Endothelial cell (in vitro differentiated cells): ENCODE results near the gene ATRNL1. TPM values are rescaled to one million over a fixed set of nuclear protein-coding genes. Genes with fewer than 3 reads are reported as not detected.
"Not testable (repeated sequence)": the region's sequence is repeated elsewhere in the genome, so short reads cannot be mapped to it uniquely, and the experiment has no call there.

Source experiments
- DNase-seq: peaks from one replicate; pipeline ENCODE4 v3.0.0; 2021; ENCODE audit warnings: low spot score
- H3K27ac Mint-ChIP-seq: one replicate; pipeline ENCODE4 v1.8.0; 2021; ENCODE audit warnings: mixed read lengths, inconsistent platforms; ENCODE audit not compliant: unreplicated experiment
- H3K27me3 Mint-ChIP-seq: one replicate; pipeline ENCODE4 v1.8.0; 2021; ENCODE audit warnings: mild to moderate bottlenecking, moderate library complexity, mixed read lengths, inconsistent platforms; ENCODE audit not compliant: unreplicated experiment
- H3K36me3 Mint-ChIP-seq: one replicate; pipeline ENCODE4 v1.8.0; 2021; ENCODE audit warnings: mild to moderate bottlenecking, low read depth, mixed read lengths, inconsistent platforms; ENCODE audit not compliant: unreplicated experiment
- H3K4me1 Mint-ChIP-seq: one replicate; pipeline ENCODE4 v1.8.0; 2021; ENCODE audit warnings: mild to moderate bottlenecking, mixed read lengths, inconsistent platforms; ENCODE audit not compliant: unreplicated experiment
- H3K4me3 Mint-ChIP-seq: one replicate; pipeline ENCODE4 v1.8.0; 2021; ENCODE audit warnings: mild to moderate bottlenecking, mixed read lengths, inconsistent platforms; ENCODE audit not compliant: unreplicated experiment
- H3K9me3 Mint-ChIP-seq: one replicate; pipeline ENCODE4 v1.8.0; 2021; ENCODE audit warnings: mixed read lengths, inconsistent platforms; ENCODE audit not compliant: unreplicated experiment
- CTCF ChIP-seq: fragments of 200-600 bp; sonication (generic); IDR thresholded peaks from one replicate; pipeline ENCODE4 v1.5.0; 2021; ENCODE audit warnings: antibody characterized with exemption; ENCODE audit not compliant: unreplicated experiment
- total RNA-seq: library from RNA; stranded (reverse); fragmentation: NEBNext Ultra II Directional; extraction: Animal tissue kit (Norgen Biotek cat#: 25700); gene quantifications from one replicate; pipeline ENCODE4 v1.2.1, GENCODE V29; 2021; ENCODE audit not compliant: unreplicated experiment

ATRNL1 gene
- total RNA-seq, 1 donor from 2014 or later: 32.5 TPM

GRCh38 chr10:115171392-115171960, 78.3 kb downstream of the ATRNL1 start:
- no peak overlapping the region for H3K27ac Mint-ChIP-seq
- no peak overlapping the region for H3K4me3 Mint-ChIP-seq
- DNase-seq: no peak

GRCh38 chr10:115173915-115174443, 80.8 kb downstream of the ATRNL1 start:
- TF ChIP-seq CTCF: no peak
- no peak for DNase-seq
- no peaks in the 10 kb centered on the region for H3K27me3 Mint-ChIP-seq
- H3K4me3 Mint-ChIP-seq: no peak overlapping the region
- no peak overlapping the region for H3K27ac Mint-ChIP-seq
- no peaks in the 10 kb centered on the region for H3K9me3 Mint-ChIP-seq
- H3K4me1 Mint-ChIP-seq: no peaks in the 10 kb centered on the region
- H3K36me3 Mint-ChIP-seq: no peaks in the 10 kb centered on the region

More at GRCh38 chr10:115171392-115171960, 78.3 kb downstream of the ATRNL1 start:
- Mint-ChIP-seq H3K36me3 (no peaks in the 10 kb centered on the region), H3K4me1 (no peaks in the 10 kb centered on the region), H3K27me3 (no peaks in the 10 kb centered on the region), H3K9me3 (no peaks in the 10 kb centered on the region)
- peak; percentile 84 for TF ChIP-seq CTCF

GRCh38 chr10:115207276-115207675, 114.1 kb downstream of the ATRNL1 start:
- not testable (repeated sequence) for H3K27me3 Mint-ChIP-seq

GRCh38 chr10:115209133-115209532, 116.0 kb downstream of the ATRNL1 start:
- Mint-ChIP-seq H3K36me3 (no peaks in the 10 kb centered on the region), H3K27me3 (peaks cover 2% of the 10 kb centered on the region), H3K4me1 (no peaks in the 10 kb centered on the region), H3K9me3 (no peaks in the 10 kb centered on the region), H3K27ac (no peak overlapping the region), H3K4me3 (no peak overlapping the region)
- TF ChIP-seq CTCF: no peak
- DNase-seq: no peak

More at GRCh38 chr10:115207276-115207675, 114.1 kb downstream of the ATRNL1 start:
- not testable (repeated sequence) for H3K4me1 Mint-ChIP-seq, H3K9me3 Mint-ChIP-seq, H3K27ac Mint-ChIP-seq, H3K4me3 Mint-ChIP-seq, DNase-seq, H3K36me3 Mint-ChIP-seq

GRCh38 chr10:115214829-115215228, 121.7 kb downstream of the ATRNL1 start:
- no peak for DNase-seq
- Mint-ChIP-seq H3K9me3 (no peaks in the 10 kb centered on the region), H3K27me3 (no peaks in the 10 kb centered on the region), H3K4me3 (no peak overlapping the region), H3K36me3 (no peaks in the 10 kb centered on the region), H3K27ac (no peak overlapping the region), H3K4me1 (no peaks in the 10 kb centered on the region)
- no peak for TF ChIP-seq CTCF
